Kidney (tissue), 14 donors: ENCODE data around the gene UBXN10. TPM values are rescaled to one million over a fixed set of nuclear protein-coding genes. Genes with fewer than 3 reads are reported as not detected.

Experiments used
- DNase-seq, 5 donors: peaks; one replicate each; pipeline ENCODE4 v3.0.0-alpha.2; 2013 to 2020
- FAIRE-seq: peaks from 2 replicates; lab custom pipeline; 2012; peaks lifted over from hg19 to GRCh38; lab: Jason Lieb, UNC
- H3K27ac ChIP-seq, 2 donors: one replicate each; pipeline ENCODE4 v1.7.0; 2013; ENCODE audit warnings: low read depth in 2 of 2, low read length in 2 of 2, inconsistent platforms in 1 of 2
- H3K27me3 ChIP-seq: one replicate; pipeline ENCODE4 v1.7.1; 2013; ENCODE audit warnings: low read length, inconsistent platforms; ENCODE audit not compliant: control insufficient read depth, insufficient read depth
- H3K36me3 ChIP-seq, 3 donors: one replicate each; pipeline versions ENCODE4 v1.7.0 to v1.7.1; 2013; ENCODE audit warnings: low read length in 3 of 3, control low read depth in 1 of 3, inconsistent platforms in 1 of 3; ENCODE audit not compliant: insufficient read depth in 3 of 3, control insufficient read depth in 2 of 3
- H3K4me1 ChIP-seq, 3 donors: one replicate each; pipeline versions ENCODE4 v1.7.0 to v1.7.1; 2013; ENCODE audit warnings: low read length in 3 of 3, inconsistent platforms in 1 of 3, low read depth in 1 of 3; ENCODE audit not compliant: control insufficient read depth in 2 of 3, insufficient read depth in 2 of 3
- H3K4me3 ChIP-seq, 3 donors: one replicate each; pipeline versions ENCODE4 v1.7.0 to v1.8.1; 2013; ENCODE audit warnings: low read length in 3 of 3, control low read depth in 1 of 3, inconsistent platforms in 1 of 3
- H3K9ac ChIP-seq, 3 donors: one replicate each; pipeline versions ENCODE4 v1.7.0 to v1.7.1; 2013; ENCODE audit warnings: low read length in 3 of 3, control low read depth in 1 of 3, inconsistent platforms in 1 of 3
- H3K9me3 ChIP-seq, 3 donors: one replicate each; pipeline versions ENCODE4 v1.7.0 to v1.7.1; 2013; ENCODE audit warnings: low read length in 3 of 3, control low read depth in 1 of 3, inconsistent platforms in 1 of 3; ENCODE audit not compliant: control insufficient read depth in 2 of 3, insufficient read depth in 1 of 3
- CTCF ChIP-seq: IDR thresholded peaks from 3 replicates; pipeline ENCODE4 v1.5.1; 2012; ENCODE audit warnings: mild to moderate bottlenecking, moderate library complexity, borderline replicate concordance; ENCODE audit not compliant: insufficient read depth; ENCODE audit errors: extremely low read depth
- intact Hi-C: fragments of 100-400 bp; cut with DNase I; formaldehyde crosslinking; loops from one replicate; pipeline ENCODE4 v1.11.1; 2022
- polyA plus RNA-seq: library from polyadenylated mRNA; stranded (reverse); fragments of 350-450 nt; fragmentation: Illumina TruSeq; extraction: RNeasy Lipid Tissue Mini Kit (QIAGEN cat#74804); gene quantifications from one replicate; pipeline ENCODE4 v1.2.3, GENCODE V29; 2014; ENCODE audit warnings: low read depth, low replicate concordance; ENCODE audit not compliant: insufficient read depth
- total RNA-seq: library from RNA; stranded (reverse); fragmentation: NEBNext Ultra II Directional; extraction: Animal tissue kit (Norgen Biotek cat#: 25700); gene quantifications from one replicate; pipeline ENCODE4 v1.2.1, GENCODE V29; 2021
- donor health status: control.
- donor health status: control.
- donor health status: control.
- donor health status: control.
- donor health status: control.
- donor health status: DM: yes; HTN: yes; CAD: no.
- donor health status: Normal renal cell carcinoma (clear cell type).

Gene UBXN10
- total and polyA plus RNA-seq, 2 donors from 2014 or later: 2.3 to 12.6 TPM

GRCh38 chr1:20233866-20234265 lies 48.0 kb downstream of the UBXN10 start:
- no peak for FAIRE-seq

GRCh38 chr1:20234788-20235535 lies 49.1 kb downstream of the UBXN10 start:
- H3K9ac ChIP-seq: no peak overlapping the region
- H3K27ac ChIP-seq: no peak overlapping the region
- intact Hi-C loops: no loop called here
- H3K36me3 ChIP-seq: no peaks in the 10 kb centered on the region
- H3K27me3 ChIP-seq: no peaks in the 10 kb centered on the region
- peaks cover 0 to 3% (median 0%) of the 10 kb centered on the region in 3 donors for H3K4me1 ChIP-seq
- no peaks in the 10 kb centered on the region for H3K9me3 ChIP-seq
- DNase-seq (no peak), FAIRE-seq (no peak)
- no peak overlapping the region for H3K4me3 ChIP-seq
- TF ChIP-seq CTCF: no peak

More at GRCh38 chr1:20233866-20234265, 48.0 kb downstream of the UBXN10 start:
- no peaks in the 10 kb centered on the region for H3K9me3 ChIP-seq
- H3K27me3 ChIP-seq: no peaks in the 10 kb centered on the region
- no peak for TF ChIP-seq CTCF
- H3K4me3 ChIP-seq: no peak overlapping the region
- H3K36me3 ChIP-seq: no peaks in the 10 kb centered on the region
- no peak overlapping the region for H3K9ac ChIP-seq
- no peak overlapping the region for H3K27ac ChIP-seq
- DNase-seq: peak in 1 of 5 donors; percentile 46
- intact Hi-C loops: no loop called here
- peaks cover 0 to 3% (median 0%) of the 10 kb centered on the region in 3 donors for H3K4me1 ChIP-seq

- Histone ChIP-seq H3K27ac (no peak overlapping the region), H3K27me3 (no peaks in the 10 kb centered on the region), H3K4me3 (no peak overlapping the region), H3K9me3 (no peaks in the 10 kb centered on the region), H3K4me1 (peaks cover 0 to 3% (median 0%) of the 10 kb centered on the region in 3 donors), H3K9ac (no peak overlapping the region), H3K36me3 (no peaks in the 10 kb centered on the region)
- intact Hi-C loops: no loop called here
- no peak for TF ChIP-seq CTCF
- peak in 2 of 5 donors; percentile 26 to 28 for DNase-seq
- no peak for FAIRE-seq
Measured at GRCh38 chr1:20237646-20238045, 51.8 kb downstream of the UBXN10 start.

- H3K27me3 ChIP-seq: no peaks in the 10 kb centered on the region
- FAIRE-seq: no peak
- no peak overlapping the region for H3K9ac ChIP-seq
- intact Hi-C loops: no loop called here
- H3K36me3 ChIP-seq: no peaks in the 10 kb centered on the region
- TF ChIP-seq CTCF: no peak
- no peak overlapping the region for H3K4me3 ChIP-seq
- DNase-seq: no peak
- H3K9me3 ChIP-seq: no peaks in the 10 kb centered on the region
- H3K4me1 ChIP-seq: no peaks in the 10 kb centered on the region
- H3K27ac ChIP-seq: no peak overlapping the region
Measured at GRCh38 chr1:20240012-20240411, 54.1 kb downstream of the UBXN10 start.
